NCI-H748 treated with DMSO at 0.1 percent for 48 hours (cell line): ENCODE results near the gene FRG1.
"Not testable (repeated sequence)": the region's sequence is repeated elsewhere in the genome, so short reads cannot be mapped to it uniquely, and the experiment has no call there.

Source experiments
- DNase-seq: peaks from one replicate; lab custom pipeline; 2025; lab: John Stamatoyannopoulos, UW

Gene FRG1

GRCh38 chr4:189985651-189986243 lies 45.1 kb downstream of the FRG1 start:
- DNase-seq: not testable (repeated sequence)

- no peak for DNase-seq
Measured at GRCh38 chr4:189988877-189989431, 48.3 kb downstream of the FRG1 start.

DNA sequence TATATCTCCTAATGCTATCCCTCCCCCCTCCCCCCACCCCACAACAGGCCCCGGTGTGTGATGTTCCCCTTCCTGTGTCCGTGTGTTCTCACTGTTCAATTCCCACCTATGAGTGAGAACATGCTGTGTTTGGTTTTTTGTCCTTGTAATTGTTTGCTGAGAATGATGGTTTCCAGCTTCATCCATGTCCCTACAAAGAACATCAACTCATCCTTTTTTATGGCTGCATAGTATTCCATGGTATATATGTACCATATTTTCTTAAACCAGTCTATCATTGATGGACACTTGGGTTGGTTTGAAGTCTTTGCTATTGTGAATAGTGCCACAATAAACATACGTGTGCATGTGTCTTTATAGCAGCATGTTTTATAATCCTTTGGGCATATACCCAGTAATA lies 49.3 kb downstream of the FRG1 start:
- DNase-seq: not testable (repeated sequence)
